Neutrophil (primary cell): Measurements from ENCODE around the gene KLLN.
A peak's percentile ranks its signal among the peaks of the same experiment; 100 is the strongest.
"Not testable (repeated sequence)": the region's sequence is repeated elsewhere in the genome, so short reads cannot be mapped to it uniquely, and the experiment has no call there.

Source experiments
- H3K27ac ChIP-seq: fragments of 200-600 bp; sonication (generic); 2 replicates; pipeline ENCODE4 v1.5.1; 2016; ENCODE audit warnings: mild to moderate bottlenecking, moderate library complexity
- H3K27me3 ChIP-seq: fragments of 200-600 bp; sonication (generic); 2 replicates; pipeline ENCODE4 v1.6.0; 2016; ENCODE audit warnings: mild to moderate bottlenecking
- H3K36me3 ChIP-seq: fragments of 200-600 bp; sonication (generic); 2 replicates; pipeline ENCODE4 v1.5.1; 2017
- H3K4me1 ChIP-seq, 2 experiments: fragments of 200-600 bp in 1 of 2; sonication (generic) in 1 of 2; 1 replicate in 1 of 2; 2 replicates in 1 of 2; pipeline versions ENCODE4 v1.5.1 to v1.6.1; 2013 to 2016; ENCODE audit warnings: low read depth in 1 of 2, low read length in 1 of 2, mild to moderate bottlenecking in 1 of 2, moderate library complexity in 1 of 2; ENCODE audit not compliant: control insufficient read depth in 1 of 2, insufficient read depth in 1 of 2
- H3K4me3 ChIP-seq, 2 experiments: fragments of 200-600 bp in 1 of 2; sonication (generic) in 1 of 2; 1 replicate in 1 of 2; 2 replicates in 1 of 2; pipeline ENCODE4 v1.5.1; 2013 to 2016; ENCODE audit warnings: low read depth in 1 of 2, low read length in 1 of 2, mild to moderate bottlenecking in 1 of 2, moderate library complexity in 1 of 2
- H3K9me3 ChIP-seq: fragments of 200-600 bp; sonication (generic); 2 replicates; pipeline ENCODE4 v1.5.1; 2016
- CTCF ChIP-seq: fragments of 200-600 bp; sonication (generic); IDR thresholded peaks from 2 replicates; pipeline ENCODE4 v1.5.1; 2016; ENCODE audit warnings: antibody characterized with exemption

The KLLN gene

GRCh38 chr10:87878664-87879459 is 15.5 kb upstream of the KLLN start:
- Histone ChIP-seq H3K4me1 (peaks cover 17 to 68% of the 10 kb centered on the region in 2 experiments), H3K27me3 (no peaks in the 10 kb centered on the region), H3K4me3 (no peak overlapping the region), H3K9me3 (no peaks in the 10 kb centered on the region), H3K36me3 (peaks cover 51% of the 10 kb centered on the region), H3K27ac (peak overlapping the region; percentile 58)
- no peak for TF ChIP-seq CTCF

GRCh38 chr10:87875929-87876571 is 12.7 kb upstream of the KLLN start:
- Histone ChIP-seq H3K9me3 (no peaks in the 10 kb centered on the region), H3K36me3 (peaks cover 60% of the 10 kb centered on the region), H3K27me3 (no peaks in the 10 kb centered on the region), H3K27ac (no peak overlapping the region), H3K4me3 (no peak overlapping the region), H3K4me1 (peaks cover 28 to 80% of the 10 kb centered on the region in 2 experiments)
- no peak for TF ChIP-seq CTCF

GRCh38 chr10:87873656-87874055 is 10.3 kb upstream of the KLLN start:
- peaks cover 42 to 87% of the 10 kb centered on the region in 2 experiments for H3K4me1 ChIP-seq
- no peak for TF ChIP-seq CTCF
- peak overlapping the region; percentile 50 for H3K27ac ChIP-seq
- H3K27me3 ChIP-seq, result no peaks in the 10 kb centered on the region
- no peaks in the 10 kb centered on the region for H3K9me3 ChIP-seq
- H3K36me3 ChIP-seq, result peaks cover 49% of the 10 kb centered on the region
- peak overlapping the region in 1 of 2 experiments; percentile 20 for H3K4me3 ChIP-seq

- H3K4me1 ChIP-seq, result peaks cover 50 to 84% of the 10 kb centered on the region in 2 experiments
- H3K27ac ChIP-seq, result no peak overlapping the region
- H3K4me3 ChIP-seq, result no peak overlapping the region
- H3K27me3 ChIP-seq, result no peaks in the 10 kb centered on the region
- no peak for TF ChIP-seq CTCF
- H3K36me3 ChIP-seq, result peaks cover 41% of the 10 kb centered on the region
- no peaks in the 10 kb centered on the region for H3K9me3 ChIP-seq
Observed at GRCh38 chr10:87872828-87873227, 9.5 kb upstream of the KLLN start.

- Histone ChIP-seq H3K36me3 (peaks cover 20% of the 10 kb centered on the region), H3K27ac (peak overlapping the region; percentile 7), H3K4me3 (peak overlapping the region; percentile 92 to 96), H3K27me3 (no peaks in the 10 kb centered on the region), H3K4me1 (peaks cover 59 to 63% of the 10 kb centered on the region in 2 experiments), H3K9me3 (no peaks in the 10 kb centered on the region)
- no peak for TF ChIP-seq CTCF
Observed at GRCh38 chr10:87869773-87870551, 6.6 kb upstream of the KLLN start.

- Histone ChIP-seq H3K4me1 (peaks cover 52 to 55% of the 10 kb centered on the region in 2 experiments), H3K36me3 (peaks cover 20% of the 10 kb centered on the region), H3K4me3 (peak overlapping the region; percentile 92 to 96), H3K27ac (peak overlapping the region; percentile 7)
- H3K27me3 ChIP-seq, H3K9me3 ChIP-seq: not testable (repeated sequence)
Observed at GRCh38 chr10:87869139-87869538, 5.8 kb upstream of the KLLN start.
